Hematopoietic multipotent progenitor cell treated with erythropoietin and hydrocortisone succinate and interleukin-3 and kit ligand, for 4 days (in vitro differentiated cells): ENCODE data around the gene CAND2.
"Not testable (repeated sequence)": the region's sequence is repeated elsewhere in the genome, so short reads cannot be mapped to it uniquely, and the experiment has no call there.

ENCODE experiments used
- DNase-seq: peaks from one replicate; pipeline ENCODE4 v3.0.0-alpha.2; 2015

Gene CAND2

DNA sequence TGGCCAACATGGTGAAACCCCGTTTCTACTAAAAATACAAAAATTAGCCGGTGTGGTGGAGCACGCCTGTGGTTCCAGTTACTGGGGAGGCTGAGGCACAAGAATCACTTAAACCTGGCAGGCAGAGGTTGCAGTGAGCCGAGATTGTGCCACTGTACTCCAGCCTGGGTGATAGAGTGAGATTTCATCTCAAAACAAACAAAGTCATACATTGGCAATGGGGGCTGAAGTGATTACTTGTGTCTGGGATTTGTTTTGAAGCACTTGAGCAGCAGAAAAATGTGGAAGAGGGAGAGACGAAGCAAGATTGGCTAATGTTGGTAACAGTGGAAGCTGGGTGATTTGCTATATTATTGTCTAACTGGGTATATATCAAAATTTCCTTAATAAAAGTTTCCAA, 24.0 kb upstream of the CAND2 start:
- no peak for DNase-seq

DNA sequence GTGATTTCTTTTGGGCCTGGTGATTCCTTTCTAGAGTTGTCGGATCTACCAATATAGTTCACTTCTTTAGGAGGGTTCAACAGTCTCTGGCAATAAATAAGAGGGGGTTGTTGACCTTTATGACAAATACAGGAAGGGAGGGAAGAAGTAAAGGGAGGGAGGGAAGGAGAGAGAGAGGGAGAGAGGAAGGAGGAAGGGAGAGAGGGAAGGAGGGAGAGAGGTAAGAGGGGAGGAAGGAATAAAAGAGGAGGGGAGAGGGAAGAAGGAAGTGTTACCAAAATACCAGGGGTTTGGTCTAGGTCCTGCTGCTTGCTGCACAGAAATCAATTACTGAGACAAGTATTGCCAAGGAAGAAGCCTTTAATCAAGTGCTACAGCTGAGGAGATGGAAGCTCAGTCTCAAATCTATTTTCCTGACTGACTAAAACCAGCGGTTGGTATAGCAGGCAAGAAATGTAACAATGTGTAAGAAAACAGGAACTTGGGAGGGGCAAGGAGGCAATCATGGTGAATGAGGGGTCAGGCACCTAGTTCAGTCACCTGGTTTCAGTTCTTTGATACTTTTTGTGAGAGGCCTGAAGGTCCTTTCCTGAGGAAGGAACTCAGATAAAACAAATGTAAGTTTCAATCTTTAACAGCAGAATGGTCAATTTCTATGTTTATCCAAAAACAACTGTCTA, 23.3 kb upstream of the CAND2 start:
- no peak for DNase-seq

- no peak for DNase-seq
Measured at GRCh38 chr3:12773710-12774086, 22.8 kb upstream of the CAND2 start.

DNA sequence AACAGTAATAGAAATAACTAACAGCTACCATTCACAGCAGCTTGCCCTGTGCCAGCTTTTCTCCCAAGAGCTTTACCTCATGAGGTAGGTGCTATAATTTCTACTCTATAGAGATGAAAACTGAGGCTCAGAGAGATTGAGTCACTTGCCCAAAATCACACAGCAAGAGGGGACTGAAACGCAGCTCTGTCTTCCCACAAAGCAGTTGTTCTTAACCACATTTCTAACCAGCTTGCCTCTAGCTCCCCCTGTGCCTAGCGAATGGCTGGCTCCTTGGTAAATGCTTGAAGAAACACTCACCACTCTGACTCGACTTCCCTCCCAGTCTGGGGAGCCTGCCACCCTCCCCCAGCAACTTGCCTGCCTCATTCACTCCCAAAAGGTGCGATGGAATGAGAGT, 21.9 kb upstream of the CAND2 start:
- no peak for DNase-seq

DNA sequence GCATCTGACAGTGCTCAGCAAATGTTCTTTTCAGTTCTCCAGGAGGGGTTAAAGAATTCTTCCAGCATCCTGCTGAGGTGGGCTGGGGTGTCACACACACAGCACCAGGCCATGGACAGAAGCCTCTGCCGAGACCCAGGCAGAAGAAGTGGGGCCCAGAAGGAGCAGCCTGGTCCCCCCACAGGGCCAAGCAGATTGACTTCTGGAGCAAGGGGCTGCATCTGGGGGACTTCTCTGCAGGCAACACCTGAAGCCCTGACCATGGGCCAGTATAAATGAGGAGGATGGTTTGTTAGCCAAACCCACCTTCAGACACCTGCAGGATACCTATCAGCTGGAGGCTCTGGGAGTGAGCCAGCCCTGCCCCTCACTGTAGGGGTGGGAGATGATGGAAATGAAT, 21.3 kb upstream of the CAND2 start:
- DNase-seq = no peak

- DNase-seq = not testable (repeated sequence)
Measured at GRCh38 chr3:12775970-12776369, 20.5 kb upstream of the CAND2 start.

GRCh38 chr3:12777171-12777570, 19.3 kb upstream of the CAND2 start:
- peak; percentile 88 for DNase-seq

DNA sequence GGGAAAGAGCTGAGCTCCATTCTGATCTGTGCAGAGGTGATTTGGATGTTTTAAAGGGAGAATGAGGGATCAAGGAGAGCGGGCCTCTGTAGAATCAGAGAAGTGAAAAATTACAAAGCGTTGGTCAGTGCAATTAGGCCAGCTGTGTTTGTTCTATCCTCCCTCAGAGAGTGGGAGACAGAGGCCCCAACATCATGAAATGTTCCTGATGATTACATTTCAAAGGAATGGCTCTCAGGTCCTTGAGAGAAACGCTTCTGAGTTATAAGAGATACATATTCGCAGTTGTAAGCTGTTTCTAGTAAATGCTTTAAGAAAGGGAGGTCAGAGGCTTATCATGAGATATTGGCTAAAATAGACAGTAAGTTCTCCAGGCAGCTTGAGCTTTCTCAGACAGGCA, 15.7 kb upstream of the CAND2 start:
- DNase-seq = no peak

DNA sequence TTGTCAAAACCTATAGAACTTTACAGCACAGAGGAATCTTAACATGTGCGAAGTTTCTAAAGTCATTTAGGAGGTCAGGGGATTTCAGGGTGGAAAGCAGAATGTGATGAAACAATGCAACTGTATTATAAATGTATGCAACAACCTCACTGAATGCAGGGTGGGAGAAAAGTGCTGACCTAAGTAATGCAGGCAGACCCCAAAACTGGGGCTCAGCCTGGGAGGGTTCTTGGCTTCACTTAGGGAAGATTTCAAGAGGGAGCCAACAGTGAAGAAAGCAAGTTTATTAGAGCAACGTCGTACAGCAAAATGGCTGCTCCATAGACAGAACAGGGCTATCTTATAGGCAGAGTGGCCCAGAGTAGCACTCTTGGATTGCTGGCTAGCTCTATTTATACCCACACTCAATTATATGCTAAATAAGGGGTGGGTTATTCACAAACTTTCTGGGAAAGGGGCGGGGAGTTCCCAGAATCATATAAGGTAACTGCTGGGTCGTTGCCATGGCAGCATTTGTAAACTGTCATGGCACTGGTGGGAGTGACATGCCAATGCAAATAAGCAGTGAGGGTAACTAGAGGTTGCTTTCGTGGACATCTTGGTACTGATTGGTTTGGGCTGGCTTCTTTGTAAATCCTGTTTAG, 14.2 kb upstream of the CAND2 start:
- peak; percentile 47 for DNase-seq

DNA sequence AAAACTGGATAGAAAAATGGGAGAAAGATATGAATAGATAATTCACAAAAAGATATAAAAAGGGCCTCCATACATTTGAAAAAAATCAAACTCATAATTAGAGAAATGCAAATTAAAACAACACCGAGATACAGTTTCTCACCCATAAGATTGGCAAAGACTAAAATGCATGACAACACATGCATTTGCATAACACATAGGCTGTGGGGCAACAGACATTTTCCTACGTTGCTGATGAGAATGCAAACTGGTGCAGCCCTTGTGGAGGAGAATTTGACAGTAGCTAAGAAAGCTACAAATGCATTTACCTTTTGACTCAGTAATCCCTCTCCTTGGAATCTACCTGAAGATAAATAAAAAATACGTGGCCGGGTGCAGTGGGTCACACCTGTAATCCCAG, 11.4 kb upstream of the CAND2 start:
- DNase-seq = no peak

- peak; percentile 74 for DNase-seq
Measured at GRCh38 chr3:12787346-12787745, 9.1 kb upstream of the CAND2 start.

GRCh38 chr3:12787967-12788690, 8.4 kb upstream of the CAND2 start:
- DNase-seq = not testable (repeated sequence)

DNA sequence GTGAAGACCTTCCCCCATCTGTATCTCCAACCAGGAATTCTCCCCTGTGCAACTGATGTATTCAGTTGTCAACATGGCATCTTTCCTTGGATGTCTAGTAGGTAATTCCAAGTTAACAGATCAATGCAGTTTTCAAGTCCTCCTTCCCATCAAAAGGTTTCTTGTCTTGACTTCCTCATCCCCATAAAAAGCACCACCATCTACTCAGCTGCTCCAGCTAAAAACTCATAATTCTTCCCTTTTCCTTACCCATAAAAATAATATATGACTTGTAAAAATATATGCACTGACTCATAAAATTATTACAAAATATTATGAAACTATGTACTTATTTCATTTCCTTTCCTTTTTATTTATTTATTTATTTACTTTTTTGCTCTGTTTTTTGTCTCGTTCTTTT, 5.0 kb upstream of the CAND2 start:
- no peak for DNase-seq

DNA sequence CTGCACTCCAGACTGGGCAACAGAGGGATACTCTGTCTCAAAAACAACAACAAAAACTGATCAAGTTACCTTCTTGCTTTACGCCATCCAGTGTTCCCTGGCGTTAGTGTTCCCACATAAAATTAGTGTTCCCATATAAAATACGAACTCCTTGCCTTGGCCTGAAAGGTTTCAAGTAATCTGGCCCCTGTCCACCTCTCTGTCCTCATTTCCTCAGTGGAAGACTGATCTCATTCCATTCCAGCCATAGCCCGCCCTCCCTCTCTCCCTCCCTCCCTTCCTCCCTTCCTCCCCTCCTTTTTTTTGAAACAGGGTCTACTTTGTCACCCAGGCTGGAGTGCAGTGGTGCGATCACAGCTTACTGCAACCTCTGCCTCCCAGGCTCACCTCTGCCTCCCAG, 2.8 kb upstream of the CAND2 start:
- no peak for DNase-seq

DNA sequence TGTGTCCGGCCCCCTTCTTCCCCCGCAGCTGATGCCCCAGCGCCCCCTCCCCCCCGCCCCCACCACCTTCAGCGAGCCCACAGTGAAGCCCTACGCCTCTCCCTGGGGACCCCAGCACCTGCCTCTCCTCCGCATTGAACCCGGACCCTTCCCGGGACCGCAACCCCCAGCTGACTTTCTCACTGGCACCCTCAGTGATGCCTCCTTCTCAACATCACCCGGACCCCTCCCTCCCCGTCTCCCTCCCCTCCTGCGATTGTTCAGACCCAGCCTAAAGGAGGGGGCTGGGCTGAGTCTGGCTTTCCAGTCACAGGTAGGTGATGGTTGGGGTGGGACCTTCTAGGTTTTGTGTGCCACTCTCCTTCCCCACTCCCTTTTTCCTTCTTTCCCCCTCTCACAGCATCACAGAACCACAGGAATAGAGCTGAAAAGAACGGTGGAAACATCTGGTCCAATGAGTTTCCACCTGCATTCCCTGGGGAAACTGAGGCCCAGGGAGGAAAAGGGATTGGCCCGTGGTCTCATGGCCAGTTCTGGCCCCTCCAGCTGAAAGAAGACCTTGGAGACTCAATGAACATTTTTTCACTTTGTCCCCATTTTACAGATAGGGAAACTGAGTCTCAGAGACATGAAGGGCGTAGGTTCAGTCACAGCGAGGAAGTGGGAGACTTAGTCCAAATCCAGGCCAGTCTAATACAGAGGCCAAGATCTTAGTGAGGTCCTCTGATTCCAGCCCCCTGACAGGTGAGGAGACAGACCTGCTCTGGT, 828 bp downstream of the CAND2 start:
- DNase-seq = no peak

GRCh38 chr3:12797892-12798558, 1.5 kb downstream of the CAND2 start:
- DNase-seq = no peak

- DNase-seq = no peak
Measured at GRCh38 chr3:12798559-12799179, 2.2 kb downstream of the CAND2 start.

DNA sequence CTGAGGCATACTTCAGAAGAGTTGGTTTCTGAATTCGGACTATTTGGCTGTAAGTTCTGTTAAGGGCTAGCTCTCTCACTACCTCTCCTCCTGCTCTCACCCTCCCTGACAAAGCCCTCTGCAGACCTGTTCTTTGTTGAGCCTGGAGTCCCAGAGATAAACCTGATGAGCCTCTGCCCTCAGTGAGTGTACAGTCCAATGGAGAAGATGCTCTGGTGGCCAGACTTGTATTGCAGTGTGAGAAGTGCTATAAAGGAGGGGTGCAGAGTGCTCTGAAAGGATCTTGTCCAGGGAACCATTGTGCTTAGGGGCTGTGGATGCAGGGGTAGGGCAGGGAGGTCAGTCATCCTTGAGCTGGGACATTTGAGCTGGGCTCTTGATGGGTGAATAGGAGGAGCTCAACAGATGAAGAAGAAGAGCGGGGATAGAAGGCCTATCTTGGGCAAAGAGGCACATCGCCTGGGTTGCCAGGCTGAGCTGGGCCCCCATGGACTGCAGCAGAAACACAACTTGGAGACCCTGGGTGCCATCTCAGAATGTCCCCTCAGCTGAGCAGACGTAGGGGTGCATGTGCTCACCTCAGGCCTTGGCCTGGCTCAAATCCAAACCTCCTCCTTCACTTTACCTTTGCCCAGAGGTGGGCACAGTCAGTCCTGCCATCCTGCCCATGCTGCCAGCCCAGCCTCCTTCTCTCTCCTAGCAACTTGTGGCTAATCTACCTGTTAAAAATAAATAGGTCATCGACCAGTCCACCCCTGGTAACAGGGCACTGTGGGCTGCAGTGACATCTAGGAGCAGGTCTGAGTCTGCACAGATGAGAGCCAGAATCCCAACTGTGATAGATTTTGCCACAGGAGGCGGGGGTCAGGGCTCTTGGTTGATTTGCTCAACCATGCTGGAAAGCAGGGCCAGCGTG, 3.3 kb downstream of the CAND2 start:
- DNase-seq = peak; percentile 27

GRCh38 chr3:12803371-12803770, 6.9 kb downstream of the CAND2 start:
- DNase-seq = no peak

DNA sequence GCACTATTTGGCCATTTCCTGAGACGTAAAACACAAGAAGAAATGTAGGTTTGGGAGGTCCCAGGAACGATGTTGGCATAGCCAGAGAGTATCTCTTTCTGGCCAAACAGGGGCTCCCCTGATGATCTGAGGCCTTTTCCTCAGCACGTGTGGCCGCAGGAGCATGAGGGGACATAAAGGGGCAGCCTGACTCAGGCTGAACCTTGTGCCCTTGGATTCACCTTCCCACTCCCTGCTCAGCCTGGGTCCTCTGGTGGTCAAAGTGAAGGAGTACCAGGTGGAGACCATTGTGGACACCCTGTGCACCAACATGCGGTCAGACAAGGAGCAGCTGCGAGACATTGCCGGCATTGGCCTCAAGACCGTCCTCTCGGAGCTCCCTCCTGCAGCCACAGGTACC, 10.6 kb downstream of the CAND2 start:
- DNase-seq = no peak

DNA sequence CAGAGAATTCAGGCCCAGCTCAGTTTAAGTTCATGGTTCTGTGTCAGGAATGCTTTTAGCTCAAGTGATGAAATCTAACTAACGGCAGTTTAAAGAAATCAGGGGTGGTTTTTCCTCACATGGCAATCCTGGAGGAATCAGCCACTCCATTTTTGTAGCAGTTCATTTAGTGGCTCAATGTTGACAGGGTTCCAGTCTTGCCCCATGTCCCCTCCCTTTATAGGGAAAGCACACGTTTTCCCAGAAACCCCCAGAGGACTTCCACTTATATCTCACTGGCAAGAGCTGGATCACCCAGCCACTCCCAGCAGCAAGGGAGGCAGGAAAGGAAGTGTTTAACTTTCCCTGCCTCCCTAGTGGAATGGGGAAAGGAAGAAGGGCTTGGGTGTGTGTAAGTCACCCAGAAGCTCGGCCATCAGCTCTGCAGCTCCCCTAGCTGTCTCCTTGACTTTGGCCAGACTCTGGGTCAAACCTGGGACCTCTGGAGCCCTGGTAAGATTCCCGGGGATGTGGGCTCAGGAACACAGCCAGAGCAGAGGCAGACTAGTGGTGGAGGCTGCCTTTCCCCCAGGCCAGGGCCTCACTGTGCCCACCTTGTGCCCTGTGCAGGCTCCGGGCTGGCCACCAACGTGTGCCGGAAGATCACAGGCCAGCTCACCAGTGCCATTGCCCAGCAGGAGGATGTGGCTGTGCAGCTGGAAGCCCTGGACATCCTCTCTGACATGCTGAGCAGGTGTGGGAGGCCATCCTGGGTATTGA, 11.3 kb downstream of the CAND2 start:
- no peak for DNase-seq
